ENCODE data around the gene BCL11B.

The BCL11B gene

GRCh38 chr14:99286761-99287160 lies 14.8 kb upstream of the BCL11B start:
- TF ChIP-seq MAX (IDR thresholded peaks at IDR 0.05): no peak
- TF ChIP-seq CREB1 (IDR thresholded peaks at IDR 0.05; ENCODE audit: low read depth): no peak
- no peak for TF ChIP-seq YY1 (IDR thresholded peaks at IDR 0.05; ENCODE audit: low read depth)

GRCh38 chr14:99284254-99285004 lies 12.4 kb upstream of the BCL11B start:
- no peak for TF ChIP-seq MAX (IDR thresholded peaks at IDR 0.05)
- no peak for TF ChIP-seq FOXM1 (IDR thresholded peaks at IDR 0.05; ENCODE audit: borderline replicate concordance, low read depth)
- TF ChIP-seq NFIC (IDR thresholded peaks at IDR 0.05): no peak
- no peak for TF ChIP-seq EP300 (IDR thresholded peaks at IDR 0.05; ENCODE audit: borderline replicate concordance)
- TF ChIP-seq TAF1 (IDR thresholded peaks at IDR 0.05; ENCODE audit: low read depth): no peak
- TF ChIP-seq USF1 (IDR thresholded peaks at IDR 0.05): no peak
- no peak for TF ChIP-seq CEBPB (IDR thresholded peaks at IDR 0.05)
- TF ChIP-seq EGR1 (IDR thresholded peaks at IDR 0.05): no peak
- no peak for TF ChIP-seq TCF12 (IDR thresholded peaks at IDR 0.05; ENCODE audit: low read depth)
- TF ChIP-seq ZBTB7A (IDR thresholded peaks at IDR 0.05; ENCODE audit: low read depth): no peak
- no peak for TF ChIP-seq RAD21 (IDR thresholded peaks at IDR 0.05; ENCODE audit: low read depth)
- no peak for TF ChIP-seq YY1 (IDR thresholded peaks at IDR 0.05; ENCODE audit: low read depth)
- TF ChIP-seq TEAD4 (IDR thresholded peaks at IDR 0.05): no peak
- TF ChIP-seq REST (IDR thresholded peaks at IDR 0.05; ENCODE audit: low read depth): no peak
- no peak for TF ChIP-seq CREB1 (IDR thresholded peaks at IDR 0.05; ENCODE audit: low read depth)

GRCh38 chr14:99282261-99283050 lies 10.5 kb upstream of the BCL11B start:
- TF ChIP-seq CEBPB (IDR thresholded peaks at IDR 0.05) (no peak), EGR1 (IDR thresholded peaks at IDR 0.05) (no peak), TCF12 (IDR thresholded peaks at IDR 0.05; ENCODE audit: low read depth) (no peak), USF1 (IDR thresholded peaks at IDR 0.05) (no peak), ZBTB7A (IDR thresholded peaks at IDR 0.05; ENCODE audit: low read depth) (no peak), FOXM1 (IDR thresholded peaks at IDR 0.05; ENCODE audit: borderline replicate concordance, low read depth) (no peak), NFIC (IDR thresholded peaks at IDR 0.05) (no peak), CREB1 (IDR thresholded peaks at IDR 0.05; ENCODE audit: low read depth) (no peak), MAX (IDR thresholded peaks at IDR 0.05) (no peak), YY1 (IDR thresholded peaks at IDR 0.05; ENCODE audit: low read depth) (no peak), RAD21 (IDR thresholded peaks at IDR 0.05; ENCODE audit: low read depth) (no peak), TAF1 (IDR thresholded peaks at IDR 0.05; ENCODE audit: low read depth) (no peak)

- TF ChIP-seq FOXM1 (IDR thresholded peaks at IDR 0.05; ENCODE audit: borderline replicate concordance, low read depth): no peak
- TF ChIP-seq RAD21 (IDR thresholded peaks at IDR 0.05; ENCODE audit: low read depth): no peak
- no peak for TF ChIP-seq TCF12 (IDR thresholded peaks at IDR 0.05; ENCODE audit: low read depth)
- no peak for TF ChIP-seq EGR1 (IDR thresholded peaks at IDR 0.05)
- TF ChIP-seq USF1 (IDR thresholded peaks at IDR 0.05): no peak
- no peak for TF ChIP-seq MAX (IDR thresholded peaks at IDR 0.05)
- no peak for TF ChIP-seq REST (IDR thresholded peaks at IDR 0.05; ENCODE audit: low read depth)
- TF ChIP-seq ZBTB7A (IDR thresholded peaks at IDR 0.05; ENCODE audit: low read depth): no peak
- TF ChIP-seq EP300 (IDR thresholded peaks at IDR 0.05; ENCODE audit: borderline replicate concordance): no peak
- no peak for TF ChIP-seq CEBPB (IDR thresholded peaks at IDR 0.05)
- no peak for TF ChIP-seq TAF1 (IDR thresholded peaks at IDR 0.05; ENCODE audit: low read depth)
- no peak for TF ChIP-seq CREB1 (IDR thresholded peaks at IDR 0.05; ENCODE audit: low read depth)
- no peak for TF ChIP-seq NFIC (IDR thresholded peaks at IDR 0.05)
- no peak for TF ChIP-seq YY1 (IDR thresholded peaks at IDR 0.05; ENCODE audit: low read depth)
- TF ChIP-seq TEAD4 (IDR thresholded peaks at IDR 0.05): no peak
Measured at GRCh38 chr14:99281396-99281795, 9.4 kb upstream of the BCL11B start.

Data from Ishikawa (cell line).